Activated naive CD8-positive, alpha-beta T cell treated with anti-CD3 and anti-CD28 coated beads, Interleukin-2, amount 50 U/mL, for 16 hours (primary cell): ENCODE data around the gene RTTN.
"Not testable (repeated sequence)": the region's sequence is repeated elsewhere in the genome, so short reads cannot be mapped to it uniquely, and the experiment has no call there.

Experiments used
- DNase-seq: peaks from one replicate; pipeline ENCODE4 v3.0.0-alpha.2; 2020; ENCODE audit warnings: low read depth, low spot score

RTTN gene

DNA sequence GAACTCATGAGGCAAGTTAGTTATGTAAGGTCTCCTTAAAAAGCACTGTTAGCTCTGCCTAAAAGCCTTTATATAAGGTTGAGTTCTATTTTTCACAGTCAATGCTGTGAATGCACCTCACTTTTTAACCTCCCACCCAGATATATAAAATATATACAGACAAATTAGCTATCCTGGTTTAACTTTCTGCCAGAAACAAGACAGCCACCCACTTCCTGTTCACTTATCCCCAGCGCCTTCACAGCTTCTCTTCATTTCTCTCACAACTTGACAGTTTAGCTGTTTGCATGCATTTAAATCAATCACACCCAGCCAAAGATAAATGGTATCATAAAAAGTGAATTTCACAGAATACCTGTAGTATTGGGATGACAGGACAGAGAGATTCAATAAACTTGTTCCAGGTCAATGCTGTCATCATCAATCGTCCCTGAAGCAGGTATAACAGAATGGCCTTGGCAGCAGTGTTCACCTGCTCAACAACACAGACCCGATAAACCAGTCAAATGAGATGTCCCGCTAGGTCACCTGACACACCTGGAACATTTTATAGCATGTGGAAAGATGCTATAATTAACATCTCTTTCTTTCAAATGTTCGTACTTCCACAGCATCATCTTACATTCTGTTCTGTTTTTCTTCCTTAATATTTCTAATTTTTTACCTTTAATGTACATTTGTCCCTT is 55.7 kb downstream of the RTTN start:
- no peak for DNase-seq

- DNase-seq, result no peak
Measured at GRCh38 chr18:70149156-70149555, 56.3 kb downstream of the RTTN start.

DNA sequence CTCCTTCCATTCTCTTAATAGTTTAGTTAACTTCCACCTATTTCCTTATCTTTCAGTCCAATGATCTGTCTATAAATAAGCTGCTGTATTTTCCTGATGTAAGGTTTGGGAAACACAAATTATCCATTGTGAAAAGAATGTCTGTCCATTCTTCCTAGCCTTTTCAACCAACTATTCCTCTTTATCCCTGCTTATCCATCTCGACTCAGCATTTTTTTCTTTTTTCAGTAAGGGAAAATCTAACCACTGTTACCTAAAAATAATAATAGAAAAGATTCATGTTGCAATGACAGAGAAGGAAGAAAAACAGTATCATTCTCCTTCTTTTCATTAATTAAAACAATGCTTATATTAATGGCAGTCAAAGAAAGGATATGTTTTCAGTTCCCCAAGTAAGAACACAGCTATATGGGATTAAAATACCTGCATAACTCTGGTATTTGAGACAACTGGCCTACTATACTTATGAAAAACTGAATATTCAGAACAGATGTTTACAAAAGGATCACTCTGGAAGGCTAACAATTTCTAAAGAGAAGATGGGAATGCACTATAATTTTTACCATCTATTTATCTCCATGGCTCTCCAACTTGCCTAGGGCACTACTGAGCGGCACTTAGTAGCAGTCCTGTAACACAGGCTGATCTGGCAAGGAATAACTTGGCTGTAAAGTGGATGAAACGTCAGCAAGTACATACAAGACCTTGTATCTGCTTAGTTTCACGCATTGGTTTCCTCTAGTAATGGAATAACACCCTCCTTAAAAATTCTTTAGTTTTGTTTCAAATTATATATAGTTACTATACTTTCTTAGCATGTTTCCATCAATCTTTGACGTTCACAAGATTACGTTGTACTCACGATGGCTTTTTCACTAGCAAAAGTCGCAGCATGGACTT is 57.2 kb downstream of the RTTN start:
- DNase-seq, result no peak

GRCh38 chr18:70146174-70146573 is 59.3 kb downstream of the RTTN start:
- no peak for DNase-seq

DNA sequence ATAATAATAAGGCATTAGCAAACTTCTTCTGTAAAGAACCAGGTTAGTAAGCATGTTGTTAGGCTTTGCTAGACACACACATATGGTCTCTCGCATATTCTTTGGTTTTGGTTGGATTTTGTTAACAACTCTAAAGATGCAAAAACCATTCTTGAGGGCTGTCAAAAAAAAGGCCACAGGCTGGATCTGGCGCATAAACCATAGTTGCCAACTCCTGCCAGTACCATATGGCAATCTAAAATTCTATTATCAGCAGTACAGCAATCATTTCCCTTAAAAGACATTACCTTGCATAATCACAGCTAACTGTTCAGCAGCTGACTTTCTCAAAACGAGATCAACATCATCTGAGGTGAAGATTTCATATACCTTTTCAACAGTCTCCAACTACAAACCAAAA is 63.5 kb downstream of the RTTN start:
- no peak for DNase-seq

DNA sequence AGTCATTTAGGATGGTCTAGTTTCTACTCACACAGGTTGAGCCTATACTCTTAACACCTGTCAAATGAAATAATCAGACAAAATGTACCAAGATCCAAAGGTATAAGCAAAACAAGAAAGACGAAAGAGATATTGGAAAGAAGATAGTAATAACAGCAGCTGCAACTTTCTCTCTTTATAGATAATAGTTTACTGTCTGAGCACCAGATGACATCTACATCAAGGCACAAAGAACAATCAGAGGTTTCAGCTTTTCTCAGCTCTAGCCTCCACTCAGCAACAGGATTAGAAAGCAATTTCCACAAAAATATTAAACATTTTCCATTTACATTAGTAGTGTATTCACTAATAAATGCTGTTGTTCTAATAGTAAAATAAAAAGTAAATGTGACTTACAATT is 66.3 kb downstream of the RTTN start:
- no peak for DNase-seq

GRCh38 chr18:70135604-70136003 is 69.9 kb downstream of the RTTN start:
- no peak for DNase-seq

GRCh38 chr18:70132999-70133398 is 72.5 kb downstream of the RTTN start:
- no peak for DNase-seq

DNA sequence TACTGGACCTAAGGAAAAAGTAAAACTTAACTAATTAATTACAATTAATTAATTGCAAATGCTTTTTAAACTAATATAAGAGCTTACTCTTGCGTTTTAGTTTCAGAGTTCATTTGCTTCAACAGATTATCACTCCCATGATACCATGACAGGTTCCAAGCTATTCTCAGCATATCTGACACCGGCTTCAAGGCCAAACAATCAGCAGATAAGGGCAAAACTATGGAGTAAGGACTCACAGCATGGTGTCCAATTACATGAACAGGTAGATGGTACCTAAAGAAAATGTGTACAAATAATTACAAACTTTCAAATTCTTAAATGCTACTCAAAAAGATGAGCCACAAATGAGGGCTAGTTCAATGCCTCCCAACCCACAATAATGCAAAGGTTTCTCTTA is 77.2 kb downstream of the RTTN start:
- DNase-seq, result no peak

GRCh38 chr18:70127359-70127758 is 78.1 kb downstream of the RTTN start:
- no peak for DNase-seq

GRCh38 chr18:70126832-70127231 is 78.7 kb downstream of the RTTN start:
- DNase-seq, result no peak

GRCh38 chr18:70124139-70124538 is 81.3 kb downstream of the RTTN start:
- no peak for DNase-seq

DNA sequence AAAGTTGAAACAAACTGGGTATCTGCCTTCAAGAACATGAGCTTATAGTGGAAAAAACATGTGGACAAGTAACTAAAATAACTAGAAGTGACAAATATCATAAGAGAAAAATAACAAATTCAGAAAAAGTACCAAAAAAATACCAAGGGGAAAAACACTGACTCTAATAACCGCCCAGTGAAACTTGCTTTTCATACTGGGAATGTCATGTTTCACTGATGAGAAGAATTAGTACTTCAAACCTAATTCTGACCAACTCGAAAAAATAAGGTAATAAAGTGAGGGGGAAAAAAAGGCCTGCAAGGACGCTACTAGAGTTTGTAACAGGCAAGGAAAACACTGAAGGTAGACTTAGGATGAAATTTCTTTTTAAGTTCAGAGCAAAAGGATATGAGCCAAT is 83.6 kb downstream of the RTTN start:
- no peak for DNase-seq

GRCh38 chr18:70116949-70117348 is 88.5 kb downstream of the RTTN start:
- DNase-seq, result no peak

DNA sequence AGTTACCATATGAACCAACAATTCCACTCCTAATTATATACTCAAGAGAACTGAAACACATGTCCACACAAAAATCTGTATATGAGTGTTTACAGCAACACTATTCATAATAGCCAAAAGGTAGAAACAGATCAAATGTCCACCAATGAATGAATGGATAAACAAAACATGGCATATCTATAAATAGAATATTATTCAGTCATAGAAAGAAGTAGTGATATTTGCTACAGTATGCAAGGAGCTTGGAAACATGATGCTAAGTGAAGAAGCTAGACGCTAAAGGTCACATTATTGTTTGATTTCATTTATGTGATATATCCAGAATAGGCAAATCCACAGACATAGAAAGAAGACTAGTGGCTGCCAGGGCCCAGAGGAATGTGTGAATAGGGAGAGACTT is 92.0 kb downstream of the RTTN start:
- no peak for DNase-seq

DNA sequence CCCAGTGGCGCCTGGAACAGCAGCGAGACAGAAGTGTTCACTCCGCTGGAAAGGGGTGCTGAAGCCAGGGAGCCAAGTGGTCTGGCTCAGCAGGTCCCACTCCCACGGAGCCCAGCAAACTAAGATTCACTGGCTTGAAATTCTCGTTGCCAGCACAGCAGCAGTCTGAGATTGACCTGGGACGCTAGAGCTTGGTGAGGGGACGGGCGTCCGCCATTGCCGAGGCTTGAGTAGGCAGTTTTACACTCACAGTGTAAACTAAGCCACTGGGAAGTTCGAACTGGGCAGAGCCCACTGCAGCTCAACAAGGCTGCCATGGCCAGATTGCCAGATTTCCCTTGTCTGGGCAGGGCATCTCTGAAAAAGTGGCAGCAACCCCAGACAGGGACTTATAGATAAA is 94.8 kb downstream of the RTTN start:
- DNase-seq, result no peak

- DNase-seq, result no peak
Measured at GRCh38 chr18:70107091-70107490, 98.4 kb downstream of the RTTN start.

DNA sequence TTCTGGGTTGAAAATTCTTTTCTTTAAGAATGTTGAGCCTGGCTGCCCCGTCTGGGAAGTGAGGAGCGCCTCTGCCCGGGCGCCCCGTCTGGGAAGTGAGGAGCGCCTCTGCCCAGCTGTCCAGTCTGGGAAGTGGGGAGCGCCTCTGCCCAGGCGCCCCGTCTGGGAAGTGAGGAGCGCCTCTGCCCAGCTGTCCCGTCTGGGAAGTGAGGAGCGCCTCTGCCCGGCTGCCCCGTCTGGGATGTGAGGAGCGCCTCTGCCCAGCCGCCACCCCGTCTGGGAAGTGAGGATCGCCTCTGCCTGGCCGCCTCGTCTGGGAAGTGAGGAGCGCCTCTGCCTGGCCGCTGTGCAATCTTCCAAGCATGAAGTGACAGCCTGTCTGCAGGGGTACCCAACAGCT is 102.6 kb downstream of the RTTN start:
- not testable (repeated sequence) for DNase-seq

GRCh38 chr18:70089858-70090257 is 115.6 kb downstream of the RTTN start:
- no peak for DNase-seq

DNA sequence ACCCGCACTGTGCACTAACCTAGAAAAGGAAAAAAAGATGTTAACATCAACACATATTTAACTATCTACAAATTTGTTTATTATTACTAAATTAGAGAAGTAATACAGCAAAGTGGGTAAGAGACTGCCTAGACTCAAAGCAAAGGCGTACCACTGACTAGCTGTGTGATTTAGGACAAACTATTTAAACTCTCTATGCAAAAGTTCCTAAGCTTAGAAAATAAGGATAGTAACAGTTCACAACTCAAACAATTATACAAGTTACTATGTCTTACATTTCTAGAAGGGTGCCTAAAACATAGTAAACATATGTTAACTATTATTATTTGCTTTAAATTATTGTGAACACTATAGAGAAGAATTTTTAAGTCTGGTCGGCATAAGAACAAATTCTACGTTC is 119.4 kb downstream of the RTTN start:
- no peak for DNase-seq

DNA sequence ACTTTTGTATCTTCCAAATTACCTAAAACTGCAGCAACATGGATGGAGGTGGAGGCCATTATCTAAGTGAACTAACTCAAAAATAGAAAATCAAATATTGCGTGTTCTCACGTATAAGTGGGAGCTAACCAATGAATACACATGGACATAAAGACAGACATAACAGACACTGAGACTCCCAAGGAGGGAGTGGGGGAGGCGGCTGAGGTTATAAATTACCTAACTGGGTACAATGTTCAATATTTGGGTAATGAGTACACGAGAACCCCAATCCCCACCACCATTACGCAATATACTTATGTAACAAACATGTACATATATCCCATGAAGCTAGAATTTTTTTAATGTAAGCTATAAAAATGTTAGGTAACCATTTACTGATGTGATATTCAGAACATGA is 119.8 kb downstream of the RTTN start:
- no peak for DNase-seq

- no peak for DNase-seq
Measured at GRCh38 chr18:70082430-70082829, 123.1 kb downstream of the RTTN start.

DNA sequence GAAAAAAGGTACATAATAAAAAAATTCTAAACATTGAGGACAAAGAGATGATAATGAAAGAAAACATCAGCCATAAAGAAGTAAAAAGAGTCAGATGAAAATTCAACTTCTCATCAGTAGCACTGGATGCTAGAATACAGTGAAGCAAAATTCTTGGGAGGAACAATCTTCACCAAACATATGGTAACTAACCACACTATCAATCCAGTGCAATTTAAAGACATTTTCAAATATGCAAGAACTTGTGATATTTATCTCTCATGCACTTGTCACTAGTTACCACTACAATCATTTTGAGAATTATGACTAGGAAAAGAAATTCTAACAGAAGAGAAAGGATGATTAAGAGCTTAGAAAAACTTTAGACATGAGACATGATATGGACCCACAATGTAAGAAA is 127.4 kb downstream of the RTTN start:
- no peak for DNase-seq
